Osteocyte (in vitro differentiated cells): Measurements from ENCODE around the gene DCBLD2. TPM values are rescaled to one million over a fixed set of nuclear protein-coding genes. Genes with fewer than 3 reads are reported as not detected.

ENCODE experiments used
- DNase-seq: peaks from one replicate; pipeline ENCODE4 v3.0.0; 2021; ENCODE audit warnings: mixed read lengths; ENCODE audit not compliant: unreplicated experiment; ENCODE audit errors: extremely low spot score
- H3K27ac Mint-ChIP-seq: one replicate; pipeline ENCODE4 v1.8.0; 2021; ENCODE audit warnings: mild to moderate bottlenecking, mixed read lengths; ENCODE audit not compliant: unreplicated experiment
- H3K27me3 Mint-ChIP-seq: one replicate; pipeline ENCODE4 v1.8.0; 2021; ENCODE audit warnings: mixed read lengths; ENCODE audit not compliant: unreplicated experiment
- H3K36me3 Mint-ChIP-seq: one replicate; pipeline ENCODE4 v1.8.0; 2021; ENCODE audit warnings: mixed read lengths; ENCODE audit not compliant: unreplicated experiment
- H3K4me1 Mint-ChIP-seq: one replicate; pipeline ENCODE4 v1.8.0; 2021; ENCODE audit warnings: mixed read lengths; ENCODE audit not compliant: unreplicated experiment
- H3K4me3 Mint-ChIP-seq: one replicate; pipeline ENCODE4 v1.8.0; 2021; ENCODE audit warnings: mild to moderate bottlenecking, moderate library complexity, mixed read lengths; ENCODE audit not compliant: unreplicated experiment
- H3K9me3 Mint-ChIP-seq: one replicate; pipeline ENCODE4 v1.8.0; 2021; ENCODE audit warnings: mixed read lengths; ENCODE audit not compliant: unreplicated experiment
- CTCF ChIP-seq: fragments of 200-600 bp; sonication (generic); IDR thresholded peaks from 2 replicates; pipeline ENCODE4 v1.5.0; 2021; ENCODE audit warnings: antibody characterized with exemption, mild to moderate bottlenecking, moderate library complexity
- total RNA-seq: library from RNA; stranded (reverse); gene quantifications from 2 replicates; pipeline ENCODE4 v1.2.1, GENCODE V29; 2021

Gene DCBLD2
- total RNA-seq, 1 donor from 2014 or later, result 83.2 TPM

GRCh38 chr3:98901119-98901391, 440 bp downstream of the DCBLD2 start:
- no peak for TF ChIP-seq CTCF
- H3K36me3 Mint-ChIP-seq, result no peaks in the 10 kb centered on the region
- H3K9me3 Mint-ChIP-seq, result no peaks in the 10 kb centered on the region
- H3K27ac Mint-ChIP-seq, result peak overlapping the region; percentile 76
- DNase-seq, result no peak
- peak overlapping the region; percentile 94 for H3K4me3 Mint-ChIP-seq
- H3K27me3 Mint-ChIP-seq, result no peaks in the 10 kb centered on the region
- peaks cover 53% of the 10 kb centered on the region for H3K4me1 Mint-ChIP-seq

- no peaks in the 10 kb centered on the region for H3K36me3 Mint-ChIP-seq
- no peaks in the 10 kb centered on the region for H3K27me3 Mint-ChIP-seq
- peak overlapping the region; percentile 94 for H3K4me3 Mint-ChIP-seq
- no peaks in the 10 kb centered on the region for H3K9me3 Mint-ChIP-seq
- TF ChIP-seq CTCF, result no peak
- peaks cover 52% of the 10 kb centered on the region for H3K4me1 Mint-ChIP-seq
- no peak for DNase-seq
- peak overlapping the region; percentile 76 for H3K27ac Mint-ChIP-seq
These were observed 1.0 kb downstream of the DCBLD2 start for GRCh38 chr3:98900265-98901118.

GRCh38 chr3:98897701-98898100, 3.8 kb downstream of the DCBLD2 start:
- Mint-ChIP-seq H3K9me3 (no peaks in the 10 kb centered on the region), H3K4me1 (peaks cover 69% of the 10 kb centered on the region), H3K4me3 (peak overlapping the region; percentile 24), H3K27ac (no peak overlapping the region), H3K27me3 (no peaks in the 10 kb centered on the region), H3K36me3 (no peaks in the 10 kb centered on the region)
- no peak for DNase-seq
- TF ChIP-seq CTCF, result no peak

- no peak for TF ChIP-seq CTCF
- Mint-ChIP-seq H3K4me3 (no peak overlapping the region), H3K9me3 (no peaks in the 10 kb centered on the region), H3K4me1 (peaks cover 60% of the 10 kb centered on the region), H3K27me3 (no peaks in the 10 kb centered on the region), H3K36me3 (no peaks in the 10 kb centered on the region), H3K27ac (no peak overlapping the region)
- DNase-seq, result no peak
These were observed 6.5 kb downstream of the DCBLD2 start for GRCh38 chr3:98894791-98895576.

- DNase-seq, result no peak
- TF ChIP-seq CTCF, result no peak
- no peaks in the 10 kb centered on the region for H3K9me3 Mint-ChIP-seq
- peaks cover 50% of the 10 kb centered on the region for H3K4me1 Mint-ChIP-seq
- H3K27me3 Mint-ChIP-seq, result no peaks in the 10 kb centered on the region
- H3K4me3 Mint-ChIP-seq, result no peak overlapping the region
- no peaks in the 10 kb centered on the region for H3K36me3 Mint-ChIP-seq
- H3K27ac Mint-ChIP-seq, result peak overlapping the region; percentile 11
These were observed 7.8 kb downstream of the DCBLD2 start for GRCh38 chr3:98893740-98894139.
